HG02642 (cell line): Measurements from ENCODE around the gene DMAC2.
"Not testable (repeated sequence)": the region's sequence is repeated elsewhere in the genome, so short reads cannot be mapped to it uniquely, and the experiment has no call there.

Source experiments
- ATAC-seq: cut with Tn5 transposase; IDR thresholded peaks from one replicate; pipeline ENCODE4 v1.9.1; 2021; ENCODE audit warnings: mild to moderate bottlenecking; ENCODE audit not compliant: unreplicated experiment, poor library complexity

DMAC2 gene

GRCh38 chr19:41439441-41440222, at the start of gene DMAC2:
Gene DMAC2 (minus strand): TSS chr19:41439912. CDS start chr19:41439899, 13 bp downstream.
- ATAC-seq, result peak; percentile 87

GRCh38 chr19:41486953-41487352, 47.2 kb upstream of the DMAC2 start:
- ATAC-seq, result not testable (repeated sequence)

DNA sequence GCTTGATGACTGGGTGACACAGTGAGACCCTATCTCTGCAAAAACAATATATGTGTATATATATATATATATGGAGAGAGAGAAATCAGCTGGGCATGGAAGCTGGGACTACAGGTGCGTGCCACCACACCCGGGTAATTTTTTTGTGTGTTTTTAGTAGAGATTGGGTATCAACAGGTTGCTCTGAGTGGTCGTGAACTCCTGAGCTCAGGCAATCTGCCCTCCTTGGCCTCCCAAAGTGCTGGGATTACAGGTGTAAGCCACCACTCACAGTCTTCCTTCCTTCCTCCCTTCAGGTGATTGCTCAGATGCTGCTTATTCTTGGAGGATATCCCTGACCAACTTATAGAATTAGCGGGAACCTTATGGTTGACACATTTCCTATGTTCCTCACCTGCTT, 45.1 kb upstream of the DMAC2 start:
- ATAC-seq, result no peak

GRCh38 chr19:41480336-41480735, 40.6 kb upstream of the DMAC2 start:
- no peak for ATAC-seq

GRCh38 chr19:41479757-41480191, 40.1 kb upstream of the DMAC2 start:
- no peak for ATAC-seq

GRCh38 chr19:41478875-41479756, 39.4 kb upstream of the DMAC2 start:
- ATAC-seq, result no peak

DNA sequence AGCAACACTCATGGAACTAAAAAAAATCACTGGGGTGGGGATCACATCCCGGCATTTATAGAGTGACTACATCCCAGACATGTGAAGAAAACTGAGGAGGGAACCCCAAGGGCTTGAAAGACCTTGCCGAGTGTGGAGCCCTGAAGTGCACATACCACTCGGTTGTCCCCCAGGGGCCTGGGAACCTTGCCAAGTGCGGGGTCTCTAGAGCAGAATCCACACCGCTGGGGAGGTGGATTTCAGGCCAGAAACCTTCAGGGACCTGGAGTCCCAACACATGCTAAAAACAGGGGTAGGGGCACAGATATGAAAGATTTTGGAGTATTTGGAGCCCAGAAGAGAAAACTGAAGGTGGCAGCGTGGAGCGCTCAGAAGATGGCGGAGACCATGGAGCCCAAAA, 38.5 kb upstream of the DMAC2 start:
- ATAC-seq, result no peak

GRCh38 chr19:41476583-41476982, 36.9 kb upstream of the DMAC2 start:
- no peak for ATAC-seq

GRCh38 chr19:41463257-41464256, 23.8 kb upstream of the DMAC2 start:
- not testable (repeated sequence) for ATAC-seq

- no peak for ATAC-seq
Observed at GRCh38 chr19:41462497-41462896, 22.8 kb upstream of the DMAC2 start.

GRCh38 chr19:41457241-41457640, 17.5 kb upstream of the DMAC2 start:
- ATAC-seq, result peak; percentile 63

DNA sequence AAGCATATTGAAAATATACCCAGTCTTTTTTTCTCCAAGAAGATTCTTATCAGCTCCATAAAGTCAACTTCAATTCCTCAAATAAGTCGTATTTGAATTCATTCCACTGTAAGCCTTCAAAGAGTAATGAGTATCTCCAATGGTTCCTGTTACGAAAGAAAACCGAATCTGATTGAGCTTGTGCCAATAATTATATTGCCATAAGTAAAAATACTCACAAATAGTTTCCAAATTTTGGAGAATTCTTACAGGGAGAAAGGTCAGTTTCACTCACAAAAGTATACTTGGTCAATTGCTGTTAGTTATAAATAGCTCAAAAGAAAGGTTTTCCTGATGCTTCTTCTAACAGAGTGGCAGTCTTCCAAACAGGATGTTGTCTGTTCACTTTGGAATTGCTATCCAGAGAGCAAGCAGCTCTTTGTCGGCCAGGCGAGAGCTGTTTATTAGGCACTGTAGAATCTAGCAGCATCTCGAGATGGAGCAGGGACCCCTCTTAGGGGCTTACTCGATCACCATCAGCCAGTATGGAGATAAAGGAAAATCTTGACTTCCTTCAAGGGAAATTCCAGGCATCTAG, 16.7 kb upstream of the DMAC2 start:
- no peak for ATAC-seq

DNA sequence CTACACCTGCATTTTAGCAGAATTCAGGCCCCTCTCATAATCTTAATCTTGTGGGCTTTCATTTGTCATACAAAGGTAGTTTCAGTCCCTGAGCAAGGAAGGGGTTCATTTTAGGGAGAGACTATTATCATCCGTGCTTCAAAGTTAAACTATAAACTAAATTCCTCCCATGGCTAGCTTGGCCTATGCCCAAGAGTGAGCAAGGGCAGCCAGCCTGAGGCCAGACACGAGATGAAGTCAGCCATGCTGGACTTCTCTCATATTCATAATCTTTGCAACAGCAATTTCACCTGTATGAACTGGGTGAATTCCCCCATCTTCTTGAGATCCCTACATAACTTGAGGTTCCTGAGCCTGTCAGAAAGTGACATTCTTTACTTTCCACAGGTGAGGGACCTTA, 16.2 kb upstream of the DMAC2 start:
- no peak for ATAC-seq

GRCh38 chr19:41452584-41453275, 13.0 kb upstream of the DMAC2 start:
- no peak for ATAC-seq

DNA sequence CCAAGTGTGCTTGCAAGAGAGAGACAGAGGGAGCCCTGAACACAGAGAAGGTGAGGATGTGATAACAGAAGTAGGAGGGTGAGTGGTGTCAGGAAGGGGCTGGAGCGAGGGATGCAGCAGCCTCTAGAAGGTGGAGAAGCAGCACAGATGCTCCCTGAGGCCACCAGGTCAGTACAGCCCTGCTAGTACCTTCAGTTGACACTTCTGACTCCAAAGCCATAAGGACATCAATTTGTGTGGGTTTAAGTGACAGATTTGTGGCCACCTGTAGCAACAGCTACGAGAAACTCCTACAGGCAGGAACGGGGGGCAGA, 10.1 kb upstream of the DMAC2 start:
- ATAC-seq, result no peak

- no peak for ATAC-seq
Observed at GRCh38 chr19:41449079-41449864, 9.6 kb upstream of the DMAC2 start.

DNA sequence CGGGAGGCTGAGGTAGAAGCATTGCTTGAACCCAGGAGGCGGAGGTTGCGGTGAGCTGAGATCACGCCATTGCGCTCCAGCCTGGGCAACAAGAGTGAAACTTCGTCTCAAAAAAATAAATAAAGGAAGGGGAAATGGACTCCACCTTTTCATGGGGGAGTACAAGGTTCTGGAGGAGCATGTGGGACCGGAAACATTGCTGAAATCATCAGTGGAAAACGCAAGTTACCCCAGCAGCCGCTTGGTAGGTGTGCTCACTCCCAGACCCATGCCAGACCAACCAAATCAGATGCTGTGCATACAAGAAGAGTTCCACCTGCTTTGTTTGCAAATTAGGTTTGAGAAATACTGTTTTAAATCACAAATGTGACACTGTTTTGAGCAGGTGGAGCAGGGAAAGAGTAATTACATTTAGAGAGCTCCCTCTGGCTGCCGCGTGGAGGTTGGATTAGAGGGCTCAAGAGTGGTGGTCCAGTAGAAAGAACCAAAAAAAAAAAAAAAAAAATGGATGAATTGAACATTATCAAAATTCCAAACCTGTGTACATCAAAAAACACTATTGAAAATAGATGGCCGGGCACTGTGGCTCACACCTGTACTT, 8.1 kb upstream of the DMAC2 start:
- no peak for ATAC-seq

DNA sequence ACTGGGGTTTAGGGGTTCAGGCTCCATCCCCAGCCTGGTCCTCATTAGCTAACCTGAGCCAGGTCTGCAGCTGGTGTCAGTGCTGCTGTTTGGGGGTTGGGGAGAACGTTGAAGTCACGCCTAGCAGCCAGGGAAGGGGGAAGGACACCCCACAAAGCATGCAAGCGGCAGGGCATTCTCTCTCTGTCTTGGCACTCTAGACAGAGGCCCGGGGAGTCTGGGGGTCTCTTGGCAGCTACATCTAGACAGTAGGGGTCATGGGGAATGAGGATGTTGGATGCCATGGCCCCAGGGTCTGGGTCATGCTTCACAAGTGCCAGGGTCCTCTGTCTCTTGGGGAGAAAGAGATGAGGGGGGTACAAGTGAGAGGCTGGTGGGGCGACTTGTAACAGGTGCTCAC, 5.9 kb upstream of the DMAC2 start:
- ATAC-seq, result no peak
